Osteocyte (in vitro differentiated cells): ENCODE measurements around the gene COL9A3. TPM values are rescaled to one million over a fixed set of nuclear protein-coding genes. Genes with fewer than 3 reads are reported as not detected.

Source experiments
- DNase-seq: peaks from one replicate; pipeline ENCODE4 v3.0.0; 2021; ENCODE audit warnings: mixed read lengths; ENCODE audit not compliant: unreplicated experiment; ENCODE audit errors: extremely low spot score
- H3K27ac Mint-ChIP-seq: one replicate; pipeline ENCODE4 v1.8.0; 2021; ENCODE audit warnings: mild to moderate bottlenecking, mixed read lengths; ENCODE audit not compliant: unreplicated experiment
- H3K27me3 Mint-ChIP-seq: one replicate; pipeline ENCODE4 v1.8.0; 2021; ENCODE audit warnings: mixed read lengths; ENCODE audit not compliant: unreplicated experiment
- H3K36me3 Mint-ChIP-seq: one replicate; pipeline ENCODE4 v1.8.0; 2021; ENCODE audit warnings: mixed read lengths; ENCODE audit not compliant: unreplicated experiment
- H3K4me1 Mint-ChIP-seq: one replicate; pipeline ENCODE4 v1.8.0; 2021; ENCODE audit warnings: mixed read lengths; ENCODE audit not compliant: unreplicated experiment
- H3K4me3 Mint-ChIP-seq: one replicate; pipeline ENCODE4 v1.8.0; 2021; ENCODE audit warnings: mild to moderate bottlenecking, moderate library complexity, mixed read lengths; ENCODE audit not compliant: unreplicated experiment
- H3K9me3 Mint-ChIP-seq: one replicate; pipeline ENCODE4 v1.8.0; 2021; ENCODE audit warnings: mixed read lengths; ENCODE audit not compliant: unreplicated experiment
- total RNA-seq: library from RNA; stranded (reverse); gene quantifications from 2 replicates; pipeline ENCODE4 v1.2.1, GENCODE V29; 2021
- TF ChIP-seq, protein P1 (sequence below): fragments of 200-600 bp; sonication (generic); IDR thresholded peaks from 2 replicates; pipeline ENCODE4 v1.5.0; 2021; ENCODE audit warnings: antibody characterized with exemption, mild to moderate bottlenecking, moderate library complexity

COL9A3 gene
- total RNA-seq, 1 donor from 2014 or later = 1.7 TPM

DNA sequence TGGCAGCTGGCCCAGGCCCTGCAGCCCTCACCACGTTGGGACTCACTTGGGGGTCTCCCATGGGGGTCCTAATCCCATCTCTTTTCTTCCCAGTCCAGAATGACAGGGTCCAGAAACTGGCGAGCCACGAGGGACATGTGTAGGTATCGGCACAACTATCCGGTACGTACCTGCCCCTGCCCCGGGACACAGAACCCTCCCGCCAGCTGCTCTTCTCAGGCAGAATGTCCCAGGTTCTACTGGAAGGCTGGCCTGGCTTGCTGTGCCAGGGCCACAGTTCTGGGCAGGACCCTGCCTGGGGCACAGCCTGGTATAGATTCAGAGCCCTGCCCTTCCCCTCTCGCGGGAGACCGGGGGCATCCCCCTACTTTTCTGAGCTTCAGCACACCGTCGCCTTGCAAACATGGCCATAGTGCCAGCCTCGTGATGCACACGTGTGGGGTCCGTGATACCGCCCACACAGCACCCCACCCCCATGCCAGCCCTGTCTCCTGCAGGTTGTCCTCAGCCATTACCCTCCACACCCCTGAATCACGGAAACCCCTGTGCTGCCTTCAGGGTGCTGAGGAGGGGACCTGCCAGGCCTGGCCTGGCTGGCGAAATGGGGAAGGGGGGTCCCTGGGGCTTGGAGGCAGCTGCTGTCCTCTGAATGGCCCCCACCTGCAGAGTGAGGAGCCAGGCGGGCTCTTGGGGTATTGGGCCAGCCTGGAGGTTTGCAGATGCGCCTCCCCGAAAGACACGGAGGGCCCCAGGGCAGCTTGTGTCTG, 9.2 kb upstream of the COL9A3 start:
- H3K27me3 Mint-ChIP-seq = no peaks in the 10 kb centered on the region
- no peaks in the 10 kb centered on the region for H3K9me3 Mint-ChIP-seq
- peaks cover 9% of the 10 kb centered on the region for H3K36me3 Mint-ChIP-seq

GRCh38 chr20:62808211-62808865, 8.5 kb upstream of the COL9A3 start:
- H3K4me3 Mint-ChIP-seq = peak overlapping the region; percentile 50
- H3K9me3 Mint-ChIP-seq = no peaks in the 10 kb centered on the region
- TF ChIP-seq, protein P1, sequence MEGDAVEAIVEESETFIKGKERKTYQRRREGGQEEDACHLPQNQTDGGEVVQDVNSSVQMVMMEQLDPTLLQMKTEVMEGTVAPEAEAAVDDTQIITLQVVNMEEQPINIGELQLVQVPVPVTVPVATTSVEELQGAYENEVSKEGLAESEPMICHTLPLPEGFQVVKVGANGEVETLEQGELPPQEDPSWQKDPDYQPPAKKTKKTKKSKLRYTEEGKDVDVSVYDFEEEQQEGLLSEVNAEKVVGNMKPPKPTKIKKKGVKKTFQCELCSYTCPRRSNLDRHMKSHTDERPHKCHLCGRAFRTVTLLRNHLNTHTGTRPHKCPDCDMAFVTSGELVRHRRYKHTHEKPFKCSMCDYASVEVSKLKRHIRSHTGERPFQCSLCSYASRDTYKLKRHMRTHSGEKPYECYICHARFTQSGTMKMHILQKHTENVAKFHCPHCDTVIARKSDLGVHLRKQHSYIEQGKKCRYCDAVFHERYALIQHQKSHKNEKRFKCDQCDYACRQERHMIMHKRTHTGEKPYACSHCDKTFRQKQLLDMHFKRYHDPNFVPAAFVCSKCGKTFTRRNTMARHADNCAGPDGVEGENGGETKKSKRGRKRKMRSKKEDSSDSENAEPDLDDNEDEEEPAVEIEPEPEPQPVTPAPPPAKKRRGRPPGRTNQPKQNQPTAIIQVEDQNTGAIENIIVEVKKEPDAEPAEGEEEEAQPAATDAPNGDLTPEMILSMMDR = peak; percentile 93
- peaks cover 23% of the 10 kb centered on the region for H3K4me1 Mint-ChIP-seq
- H3K27ac Mint-ChIP-seq = peak overlapping the region; percentile 41
- peak; percentile 93 for DNase-seq
- H3K27me3 Mint-ChIP-seq = no peaks in the 10 kb centered on the region
- H3K36me3 Mint-ChIP-seq = peaks cover 11% of the 10 kb centered on the region

More for the DNA sequence above, 9.2 kb upstream of the COL9A3 start:
- Mint-ChIP-seq H3K27ac (no peak overlapping the region), H3K4me1 (peaks cover 23% of the 10 kb centered on the region), H3K4me3 (no peak overlapping the region)
- DNase-seq = no peak
- TF ChIP-seq, protein P1 = no peak

- TF ChIP-seq, protein P1 = no peak
- Mint-ChIP-seq H3K4me3 (no peak overlapping the region), H3K27ac (no peak overlapping the region), H3K27me3 (no peaks in the 10 kb centered on the region), H3K4me1 (peaks cover 19% of the 10 kb centered on the region), H3K36me3 (peaks cover 11% of the 10 kb centered on the region), H3K9me3 (no peaks in the 10 kb centered on the region)
- no peak for DNase-seq
These were observed 7.1 kb upstream of the COL9A3 start for GRCh38 chr20:62809530-62810428.

- Mint-ChIP-seq H3K9me3 (no peaks in the 10 kb centered on the region), H3K4me3 (no peak overlapping the region), H3K27me3 (peaks cover 8% of the 10 kb centered on the region), H3K36me3 (peaks cover 11% of the 10 kb centered on the region), H3K4me1 (peaks cover 27% of the 10 kb centered on the region), H3K27ac (no peak overlapping the region)
- TF ChIP-seq, protein P1 = no peak
- DNase-seq = no peak
These were observed 5.5 kb upstream of the COL9A3 start for GRCh38 chr20:62811320-62811719.
